Neutrophil (primary cell): ENCODE results near the gene VSX1.

ENCODE experiments used
- H3K27ac ChIP-seq: fragments of 200-600 bp; sonication (generic); 2 replicates; pipeline ENCODE4 v1.5.1; 2016; ENCODE audit warnings: mild to moderate bottlenecking, moderate library complexity
- H3K27me3 ChIP-seq: fragments of 200-600 bp; sonication (generic); 2 replicates; pipeline ENCODE4 v1.6.0; 2016; ENCODE audit warnings: mild to moderate bottlenecking
- H3K36me3 ChIP-seq: fragments of 200-600 bp; sonication (generic); 2 replicates; pipeline ENCODE4 v1.5.1; 2017
- H3K4me1 ChIP-seq, 2 experiments: fragments of 200-600 bp in 1 of 2; sonication (generic) in 1 of 2; 1 replicate in 1 of 2; 2 replicates in 1 of 2; pipeline versions ENCODE4 v1.5.1 to v1.6.1; 2013 to 2016; ENCODE audit warnings: low read depth in 1 of 2, low read length in 1 of 2, mild to moderate bottlenecking in 1 of 2, moderate library complexity in 1 of 2; ENCODE audit not compliant: control insufficient read depth in 1 of 2, insufficient read depth in 1 of 2
- H3K4me3 ChIP-seq, 2 experiments: fragments of 200-600 bp in 1 of 2; sonication (generic) in 1 of 2; 1 replicate in 1 of 2; 2 replicates in 1 of 2; pipeline ENCODE4 v1.5.1; 2013 to 2016; ENCODE audit warnings: low read depth in 1 of 2, low read length in 1 of 2, mild to moderate bottlenecking in 1 of 2, moderate library complexity in 1 of 2
- H3K9me3 ChIP-seq: fragments of 200-600 bp; sonication (generic); 2 replicates; pipeline ENCODE4 v1.5.1; 2016
- CTCF ChIP-seq: fragments of 200-600 bp; sonication (generic); IDR thresholded peaks from 2 replicates; pipeline ENCODE4 v1.5.1; 2016; ENCODE audit warnings: antibody characterized with exemption

Gene VSX1

DNA sequence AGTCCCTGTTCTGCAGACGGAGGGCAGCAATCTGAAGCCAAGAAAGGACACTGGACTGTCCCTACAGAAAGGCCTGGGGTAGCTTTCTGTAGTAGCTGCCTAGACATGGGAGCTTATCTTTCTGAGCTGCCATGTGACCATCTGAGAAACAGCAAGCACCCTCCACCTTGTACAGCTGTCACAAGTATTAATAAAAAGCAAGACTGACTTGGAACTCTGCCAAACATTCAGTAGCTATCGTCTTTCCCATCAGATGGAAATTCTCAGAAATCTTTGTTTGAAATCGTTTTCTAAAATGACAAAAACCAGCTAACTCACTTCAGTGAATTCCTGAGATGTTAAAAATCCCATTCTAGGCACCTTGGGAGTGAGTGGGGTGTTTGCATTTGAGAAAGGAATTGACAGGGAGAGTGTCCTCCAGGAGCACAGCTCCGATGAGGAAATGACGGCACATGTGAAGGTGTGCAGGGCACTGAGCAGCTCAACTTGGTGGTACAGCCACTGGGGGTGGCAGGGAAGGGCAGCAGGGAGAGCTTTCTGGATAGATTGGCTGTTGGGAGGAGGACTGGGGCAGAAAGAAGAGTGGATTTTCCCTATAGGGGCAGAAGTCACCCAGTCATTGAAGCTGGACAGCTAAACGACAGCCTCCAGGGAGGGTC lies 48.5 kb downstream of the VSX1 start:
- Histone ChIP-seq H3K4me3 (no peak overlapping the region), H3K27me3 (no peaks in the 10 kb centered on the region), H3K36me3 (peaks cover 8% of the 10 kb centered on the region), H3K9me3 (no peaks in the 10 kb centered on the region), H3K4me1 (peaks cover 13 to 18% of the 10 kb centered on the region in 2 experiments), H3K27ac (no peak overlapping the region)
- no peak for TF ChIP-seq CTCF

DNA sequence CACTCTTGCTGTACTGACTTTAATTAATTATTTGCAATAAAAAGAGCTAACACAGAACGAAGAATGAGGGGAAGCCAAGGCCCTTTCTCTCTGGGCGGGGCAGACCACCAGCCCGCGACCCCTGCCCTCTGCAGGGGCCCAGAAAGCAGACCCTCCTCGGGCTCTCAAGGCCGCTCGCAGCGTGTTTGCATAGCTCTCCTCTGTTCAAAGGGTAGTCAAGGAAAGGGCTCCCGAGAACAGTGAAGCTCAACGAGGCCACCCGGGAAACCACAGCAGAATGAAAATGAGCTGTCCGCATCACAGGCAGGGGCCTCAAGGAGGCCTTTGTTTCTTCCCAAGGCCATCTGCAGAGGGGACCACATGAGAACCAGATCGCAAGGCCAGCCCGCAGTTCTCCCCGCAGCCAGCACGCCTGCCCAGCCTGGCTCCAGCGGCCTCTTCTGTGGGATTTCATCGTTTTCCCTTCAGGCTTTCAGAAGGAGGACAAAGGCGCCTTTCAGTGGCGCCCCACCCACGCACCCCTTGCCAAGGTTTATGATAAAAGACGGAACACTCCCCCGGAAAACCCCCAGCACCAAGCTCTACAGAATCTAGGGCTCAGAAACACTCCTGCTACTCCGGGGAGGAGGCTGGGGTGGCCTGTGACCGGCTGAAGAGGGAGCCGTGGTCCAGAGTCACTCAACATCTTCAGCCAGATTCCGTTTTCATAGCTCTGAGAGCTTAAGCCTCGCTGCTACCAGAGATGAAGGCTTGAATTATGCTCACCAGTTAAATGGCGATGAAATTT lies 49.3 kb downstream of the VSX1 start:
- Histone ChIP-seq H3K4me1 (peaks cover 13 to 18% of the 10 kb centered on the region in 2 experiments), H3K4me3 (no peak overlapping the region), H3K27me3 (no peaks in the 10 kb centered on the region), H3K27ac (no peak overlapping the region), H3K9me3 (no peaks in the 10 kb centered on the region), H3K36me3 (peaks cover 8% of the 10 kb centered on the region)
- TF ChIP-seq CTCF, result no peak

DNA sequence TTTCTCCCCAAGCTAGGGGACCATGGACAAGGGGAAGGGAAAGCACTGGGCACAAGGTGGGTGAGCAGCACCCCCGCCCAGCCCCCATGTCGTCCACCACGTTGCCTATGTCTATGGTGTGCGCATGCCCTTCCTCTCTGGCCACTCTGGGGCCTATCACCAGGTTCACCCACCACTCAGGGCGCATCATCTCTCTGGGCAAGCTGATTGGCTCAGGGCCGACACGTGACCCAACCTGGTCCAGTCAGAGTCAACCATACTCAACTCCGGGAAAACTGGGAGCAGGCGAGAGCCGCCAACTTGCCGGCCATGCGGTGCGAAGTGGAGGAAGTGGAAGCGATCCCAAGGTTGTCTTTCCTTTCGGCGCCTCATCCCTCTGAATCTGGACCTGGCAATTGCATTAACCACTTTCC lies 49.9 kb downstream of the VSX1 start:
- no peaks in the 10 kb centered on the region for H3K27me3 ChIP-seq
- peaks cover 8% of the 10 kb centered on the region for H3K36me3 ChIP-seq
- TF ChIP-seq CTCF, result no peak
- no peak overlapping the region for H3K27ac ChIP-seq
- H3K4me1 ChIP-seq, result peaks cover 12 to 15% of the 10 kb centered on the region in 2 experiments
- no peak overlapping the region for H3K4me3 ChIP-seq
- no peaks in the 10 kb centered on the region for H3K9me3 ChIP-seq

DNA sequence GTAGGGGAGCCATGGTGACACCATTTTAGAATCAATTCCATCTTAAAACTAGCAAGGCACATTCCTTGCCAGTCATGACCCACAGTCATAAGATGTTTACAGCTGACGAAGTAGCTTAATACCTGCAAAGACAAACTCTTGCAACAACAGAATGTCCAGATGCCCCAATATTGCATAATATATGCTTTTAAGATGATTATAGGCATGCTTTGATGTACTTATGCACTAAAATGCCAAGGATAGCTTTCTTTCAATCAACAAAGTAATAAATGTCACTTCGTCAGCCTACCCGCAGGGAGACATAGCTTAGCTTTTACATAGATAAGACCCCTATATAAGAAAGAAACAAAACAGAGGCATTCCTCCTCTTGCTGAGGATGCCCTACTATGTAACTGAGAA lies 50.7 kb downstream of the VSX1 start:
- no peak for TF ChIP-seq CTCF
- no peaks in the 10 kb centered on the region for H3K9me3 ChIP-seq
- no peak overlapping the region for H3K4me3 ChIP-seq
- H3K4me1 ChIP-seq, result peaks cover 4 to 8% of the 10 kb centered on the region in 2 experiments
- H3K27me3 ChIP-seq, result no peaks in the 10 kb centered on the region
- no peak overlapping the region for H3K27ac ChIP-seq
- peaks cover 8% of the 10 kb centered on the region for H3K36me3 ChIP-seq

DNA sequence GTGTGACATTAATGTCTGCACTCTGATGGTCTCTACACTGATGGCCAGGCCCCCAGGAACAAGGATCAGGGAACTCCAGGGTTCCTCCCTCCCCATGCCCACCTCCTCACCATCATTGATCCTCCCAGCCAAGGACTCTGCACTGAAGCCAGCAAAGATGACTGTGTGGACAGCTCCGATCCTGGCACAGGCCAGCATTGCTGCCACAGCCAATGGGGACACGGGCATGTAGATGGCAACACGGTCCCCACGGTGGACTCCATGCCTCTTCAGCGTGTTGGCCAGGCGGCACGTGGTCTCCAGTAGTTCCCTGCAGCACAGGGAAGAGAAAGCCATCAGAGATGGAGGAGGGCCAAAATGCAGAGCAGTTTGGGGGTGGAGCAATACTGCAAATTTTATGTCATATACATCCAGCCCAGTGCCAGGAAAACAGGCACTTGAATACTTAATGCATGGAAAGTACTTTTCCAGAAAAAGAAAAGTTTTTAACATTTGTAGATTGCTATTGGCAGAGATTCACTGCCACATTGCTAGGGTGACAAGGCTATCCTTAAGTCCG lies 51.2 kb downstream of the VSX1 start:
- no peaks in the 10 kb centered on the region for H3K9me3 ChIP-seq
- no peak for TF ChIP-seq CTCF
- H3K4me1 ChIP-seq, result peaks cover 0 to 3% of the 10 kb centered on the region in 2 experiments
- H3K27ac ChIP-seq, result no peak overlapping the region
- H3K36me3 ChIP-seq, result peaks cover 8% of the 10 kb centered on the region
- H3K27me3 ChIP-seq, result no peaks in the 10 kb centered on the region
- no peak overlapping the region for H3K4me3 ChIP-seq
